Measurements from ENCODE around the gene DNAH5. TPM values are rescaled to one million over a fixed set of nuclear protein-coding genes. Genes with fewer than 3 reads are reported as not detected.

Gene DNAH5
- total and polyA plus RNA-seq, 2 donors (not counting 1 experiment from before 2014, with no cell fraction given), result not detected

- no peaks in the 10 kb centered on the region for H3K27me3 ChIP-seq (replicated peaks in 1 of 4; ENCODE audit: control extremely low read depth in 1 of 4, control insufficient read depth in 3 of 4, insufficient read depth in 4 of 4, low read length in 3 of 4)
- intact Hi-C loops (cut with micrococcal nuclease), result no loop called here
- peaks cover 26% of the 10 kb centered on the region for H3K27me3 Mint-ChIP-seq
- H3K9me3 Mint-ChIP-seq (ENCODE audit: insufficient read depth), result peaks cover 4% of the 10 kb centered on the region
- H3K4me3 Mint-ChIP-seq, result no peak overlapping the region
- H3K9me3 ChIP-seq (ENCODE audit: control extremely low read depth in 1 of 3, control insufficient read depth in 2 of 3, insufficient read depth in 1 of 3, low read length in 2 of 3), result peaks cover 0 to 8% (median 8%) of the 10 kb centered on the region in 3 donors
- ATAC-seq (ENCODE audit: low read depth) (no peak), DNase-seq (no peak)
- H3K4me1 Mint-ChIP-seq, result peaks cover 3% of the 10 kb centered on the region
- H3K9ac ChIP-seq (ENCODE audit: low read length), result no peak overlapping the region
- no peak overlapping the region for H3K27ac Mint-ChIP-seq
- no peak overlapping the region for H3K4me3 ChIP-seq (ENCODE audit: control extremely low read depth in 1 of 5, extremely low read depth in 1 of 5, insufficient read depth in 1 of 5, low read depth in 2 of 5, low read length in 4 of 5)
- TF ChIP-seq EZH2 (IDR thresholded peaks at IDR 0.05; ENCODE audit: borderline replicate concordance, insufficient read depth, low read depth, low read length, poor library complexity, severe bottlenecking), result no peak
- TF ChIP-seq CTCF (IDR thresholded peaks at IDR 0.05), result no peak
- H3K79me2 ChIP-seq (ENCODE audit: control insufficient read depth, insufficient read depth, low read length), result no peaks in the 10 kb centered on the region
- H3K4me1 ChIP-seq (ENCODE audit: control insufficient read depth in 2 of 2, insufficient read depth in 2 of 2, low read length in 2 of 2), result no peaks in the 10 kb centered on the region
- H3K27ac ChIP-seq (ENCODE audit: low read length in 2 of 2), result no peak overlapping the region
- ChIA-PET CTCF (interaction anchor here (1.1 to 1.8 kb wide), 4 partner anchors 117 to 656 kb away, joined by 3 to 6 read pairs (median 4); no protein-coding TSS in a partner anchor), POLR2A (no interaction called here)
- no peaks in the 10 kb centered on the region for H3K36me3 ChIP-seq (replicated peaks in 1 of 2; ENCODE audit: control extremely low read depth in 1 of 2, control insufficient read depth in 1 of 2, extremely low read depth in 1 of 2, insufficient read depth in 2 of 2, low read length in 1 of 2)
- H3K4me2 ChIP-seq (replicated peaks; ENCODE audit: low read depth, low read length, poor library complexity, severe bottlenecking), result no peak overlapping the region
- H2AFZ ChIP-seq (ENCODE audit: insufficient read depth, low read depth, low read length, poor library complexity, severe bottlenecking), result no peak overlapping the region
- H4K20me1 ChIP-seq (ENCODE audit: control insufficient read depth, insufficient read depth, low read length, poor library complexity, severe bottlenecking), result no peaks in the 10 kb centered on the region
- WGBS (ENCODE audit: insufficient coverage), result no CpG with 5 or more reads among the region's 4 CpGs
These were observed 48.3 kb upstream of the DNAH5 start for GRCh38 chr5:13992795-13993194.

- WGBS (ENCODE audit: insufficient coverage), result 89% methylated on average over 1 of the region's 3 CpGs
- POLR2A ChIA-PET, result no interaction called here
These were observed 46.9 kb upstream of the DNAH5 start for GRCh38 chr5:13991365-13991764.

More at GRCh38 chr5:13991365-13991764, 46.9 kb upstream of the DNAH5 start:
- TF ChIP-seq CTCF (IDR thresholded peaks at IDR 0.05) (no peak), EZH2 (IDR thresholded peaks at IDR 0.05; ENCODE audit: borderline replicate concordance, insufficient read depth, low read depth, low read length, poor library complexity, severe bottlenecking) (no peak)
- H3K27me3 ChIP-seq (replicated peaks in 1 of 4; ENCODE audit: control extremely low read depth in 1 of 4, control insufficient read depth in 3 of 4, insufficient read depth in 4 of 4, low read length in 3 of 4), result no peaks in the 10 kb centered on the region
- intact Hi-C loops (cut with micrococcal nuclease), result no loop called here
- no peaks in the 10 kb centered on the region for H4K20me1 ChIP-seq (ENCODE audit: control insufficient read depth, insufficient read depth, low read length, poor library complexity, severe bottlenecking)
- ATAC-seq (ENCODE audit: low read depth) (no peak), DNase-seq (no peak)
- H3K27ac ChIP-seq (ENCODE audit: low read length in 2 of 2), result no peak overlapping the region
- H3K9me3 ChIP-seq (ENCODE audit: control extremely low read depth in 1 of 3, control insufficient read depth in 2 of 3, insufficient read depth in 1 of 3, low read length in 2 of 3), result no peaks in the 10 kb centered on the region
- peaks cover 28% of the 10 kb centered on the region for H3K27me3 Mint-ChIP-seq
- peaks cover 3% of the 10 kb centered on the region for H3K4me1 Mint-ChIP-seq
- H3K36me3 ChIP-seq (replicated peaks in 1 of 2; ENCODE audit: control extremely low read depth in 1 of 2, control insufficient read depth in 1 of 2, extremely low read depth in 1 of 2, insufficient read depth in 2 of 2, low read length in 1 of 2), result no peaks in the 10 kb centered on the region
- no peak overlapping the region for H3K4me3 Mint-ChIP-seq
- no peaks in the 10 kb centered on the region for H3K79me2 ChIP-seq (ENCODE audit: control insufficient read depth, insufficient read depth, low read length)
- no peak overlapping the region for H3K4me2 ChIP-seq (replicated peaks; ENCODE audit: low read depth, low read length, poor library complexity, severe bottlenecking)
- H3K27ac Mint-ChIP-seq, result no peak overlapping the region
- CTCF ChIA-PET, result interaction anchor here (1.0 to 1.3 kb wide), 2 partner anchors 119 to 373 kb away, joined by 3 read pairs; no protein-coding TSS in a partner anchor
- H2AFZ ChIP-seq (ENCODE audit: insufficient read depth, low read depth, low read length, poor library complexity, severe bottlenecking), result no peak overlapping the region
- no peaks in the 10 kb centered on the region for H3K4me1 ChIP-seq (ENCODE audit: control insufficient read depth in 2 of 2, insufficient read depth in 2 of 2, low read length in 2 of 2)
- H3K9ac ChIP-seq (ENCODE audit: low read length), result no peak overlapping the region
- no peak overlapping the region for H3K4me3 ChIP-seq (ENCODE audit: control extremely low read depth in 1 of 5, extremely low read depth in 1 of 5, insufficient read depth in 1 of 5, low read depth in 2 of 5, low read length in 4 of 5)
- H3K9me3 Mint-ChIP-seq (ENCODE audit: insufficient read depth), result no peaks in the 10 kb centered on the region
